ENCODE data around the gene PIF1.

GRCh38 chr15:64845183-64845611 is 19.8 kb upstream of the PIF1 start:
- TF ChIP-seq CTCF (IDR thresholded peaks at IDR 0.05; ENCODE audit: insufficient read depth, low read length) (no peak), POLR2AphosphoS5 (IDR thresholded peaks at IDR 0.05; ENCODE audit: low read depth) (no peak), REST (IDR thresholded peaks at IDR 0.05; ENCODE audit: insufficient replicate concordance, low read depth) (no peak), GABPA (IDR thresholded peaks at IDR 0.05; ENCODE audit: low read depth) (no peak)

Data from HL-60 (cell line).